ENCODE measurements around the gene FIGNL1.

- no peak for TF ChIP-seq FOXA1 (IDR thresholded peaks at IDR 0.05)
- no peak for TF ChIP-seq HDGF (IDR thresholded peaks at IDR 0.05; ENCODE audit: borderline replicate concordance)
- TF ChIP-seq BHLHE40 (IDR thresholded peaks at IDR 0.05; ENCODE audit: borderline replicate concordance): no peak
Observed at GRCh38 chr7:50413561-50413960, 36.6 kb downstream of the FIGNL1 start.
